GM12891 (cell line): ENCODE measurements around the gene PPIF.

Source experiments
- DNase-seq: peaks from one replicate; pipeline ENCODE4 v3.0.0; 2011; ENCODE audit warnings: low spot score; ENCODE audit not compliant: insufficient read length
- FAIRE-seq: peaks from 2 replicates; lab custom pipeline; 2011; peaks lifted over from hg19 to GRCh38; lab: Jason Lieb, UNC
- PAX5 ChIP-seq: IDR thresholded peaks from 2 replicates; pipeline ENCODE4 v1.6.1; 2011; ENCODE audit warnings: low read length, moderate library complexity, mild to moderate bottlenecking; ENCODE audit not compliant: insufficient read depth, severe bottlenecking
- POLR2A ChIP-seq: IDR thresholded peaks from 2 replicates; pipeline ENCODE4 v1.6.1; 2011; ENCODE audit warnings: low read depth, low read length, control low read depth
- POLR2AphosphoS5 ChIP-seq: IDR thresholded peaks from 2 replicates; pipeline ENCODE4 v1.6.1; 2011; ENCODE audit warnings: low read depth, low read length, control low read depth
- POU2F2 ChIP-seq: IDR thresholded peaks from 2 replicates; pipeline ENCODE4 v1.6.1; 2011; ENCODE audit warnings: low read depth, mild to moderate bottlenecking, control low read depth, low read length, moderate library complexity
- SPI1 ChIP-seq: IDR thresholded peaks from 2 replicates; pipeline ENCODE4 v1.6.1; 2011; ENCODE audit warnings: low read depth, low read length, control low read depth
- TAF1 ChIP-seq: IDR thresholded peaks from 2 replicates; pipeline ENCODE4 v1.6.1; 2011; ENCODE audit warnings: low read depth, low read length, control low read depth

The PPIF gene

DNA sequence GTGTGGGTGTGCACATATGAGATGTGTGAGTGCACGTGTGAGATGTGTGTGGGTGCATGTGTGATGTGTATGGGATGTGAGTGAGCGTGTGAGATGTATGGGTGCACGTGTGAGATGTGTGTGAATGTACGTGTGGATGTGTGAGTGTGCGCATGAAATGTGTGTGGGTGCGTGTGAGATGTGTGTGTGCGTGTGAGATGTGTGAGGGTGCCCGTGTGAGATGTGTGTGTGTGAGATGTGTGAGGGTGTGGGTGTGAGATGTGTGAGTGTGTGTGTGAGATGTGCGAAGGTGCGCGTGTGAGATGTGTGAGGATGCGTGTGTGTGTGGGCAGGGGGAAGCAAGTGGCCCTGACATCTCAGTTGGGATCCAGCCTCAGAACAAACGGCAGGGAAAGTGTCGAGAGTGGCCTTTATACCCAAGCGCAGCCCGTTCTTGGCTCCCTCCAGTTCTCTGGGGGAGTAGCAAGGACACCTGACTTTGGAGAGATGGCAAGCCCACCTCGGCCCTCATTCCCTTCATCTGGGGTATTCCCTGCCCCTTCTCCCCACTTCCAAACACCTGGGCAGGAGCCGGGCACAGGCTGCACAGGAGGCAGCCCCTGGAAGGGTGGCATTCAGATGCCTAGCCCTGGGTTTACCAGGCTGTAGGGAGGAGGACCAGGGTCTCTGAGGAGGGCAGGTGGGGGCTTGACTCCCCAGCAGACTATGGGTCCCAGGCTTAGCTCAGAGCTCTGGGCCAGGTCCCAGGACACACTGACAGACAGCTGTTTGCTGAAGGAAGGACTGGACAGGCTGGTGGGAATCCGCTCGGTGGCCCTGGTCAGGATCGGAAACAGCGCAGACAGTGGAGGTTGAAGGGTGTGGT is 31.6 kb downstream of the PPIF start:
- no peak for DNase-seq
- TF ChIP-seq TAF1 = no peak
- no peak for FAIRE-seq

DNA sequence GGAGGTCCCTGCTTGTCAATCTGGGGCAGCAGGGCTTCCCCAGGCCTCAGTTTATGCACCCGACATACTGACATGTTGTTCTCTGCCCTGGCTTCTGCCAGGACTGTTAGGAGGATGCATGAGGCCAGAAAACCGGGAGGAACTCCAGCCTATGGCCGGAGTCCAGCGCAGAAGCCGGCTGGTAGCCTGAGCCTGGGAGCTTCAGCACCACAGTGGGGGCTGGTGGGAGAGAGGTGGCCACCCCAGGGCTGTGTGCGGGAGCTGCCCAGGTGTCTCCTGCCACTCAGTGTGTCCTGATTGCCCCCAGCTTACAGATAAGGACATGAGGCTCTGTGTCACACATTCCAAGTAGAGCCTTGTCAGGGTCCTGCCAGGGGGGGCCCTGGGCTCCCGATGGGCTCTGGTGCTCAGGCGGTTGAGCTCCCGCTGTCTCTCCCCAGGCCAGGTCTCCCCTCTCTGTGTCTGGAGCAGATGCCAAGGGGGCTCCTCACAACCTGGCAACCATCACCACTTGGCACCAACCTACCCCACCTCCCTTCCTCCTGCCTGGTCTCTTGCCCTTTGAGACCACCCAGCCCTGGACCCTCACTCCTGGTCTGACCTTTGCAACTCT is 32.3 kb downstream of the PPIF start:
- DNase-seq (no peak), FAIRE-seq (no peak)
- TF ChIP-seq POLR2AphosphoS5 (no peak), POLR2A (no peak), TAF1 (no peak)

DNA sequence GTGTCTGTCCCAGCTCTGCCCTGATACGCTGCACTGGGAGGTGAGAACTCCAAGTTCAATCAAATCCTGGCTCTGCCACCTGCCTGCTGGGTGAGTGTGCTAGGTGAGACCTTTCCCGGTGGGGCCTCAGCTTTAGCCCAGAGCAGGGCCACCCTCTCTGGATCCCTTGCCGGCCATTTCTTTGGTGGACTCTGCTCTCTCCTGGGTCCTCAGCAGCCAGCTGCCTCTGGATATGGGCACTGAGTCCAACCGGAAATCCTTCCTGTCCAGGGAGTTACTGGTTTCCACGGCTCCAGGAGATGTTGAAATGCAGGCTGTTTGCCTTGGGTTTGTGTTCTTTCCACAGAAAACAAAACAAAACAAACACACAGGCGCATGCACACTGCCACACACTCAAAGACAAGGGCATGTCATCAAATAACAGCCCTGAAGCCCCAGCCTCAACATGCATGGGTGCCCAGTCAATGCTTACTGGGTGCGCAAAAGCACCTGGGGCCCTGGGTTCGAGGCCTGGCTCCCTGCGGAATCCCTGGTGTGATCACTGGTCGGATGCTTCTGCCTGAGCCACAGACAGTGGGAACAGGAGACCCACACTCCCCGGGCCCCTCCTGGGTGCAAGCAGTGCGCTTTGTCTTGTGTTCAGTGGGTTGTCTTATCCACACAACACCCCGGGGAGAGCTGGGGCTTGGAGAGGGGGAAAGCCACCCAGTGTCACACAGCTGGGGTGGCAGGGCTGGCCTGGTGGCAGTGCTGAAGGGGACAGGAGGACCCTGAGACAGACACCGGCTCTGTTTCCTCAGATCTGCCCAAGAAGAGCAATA is 33.1 kb downstream of the PPIF start:
- DNase-seq (no peak), FAIRE-seq (no peak)
- TF ChIP-seq POLR2A (no peak), SPI1 (no peak), PAX5 (no peak), TAF1 (no peak), POU2F2 (no peak), POLR2AphosphoS5 (no peak)

DNA sequence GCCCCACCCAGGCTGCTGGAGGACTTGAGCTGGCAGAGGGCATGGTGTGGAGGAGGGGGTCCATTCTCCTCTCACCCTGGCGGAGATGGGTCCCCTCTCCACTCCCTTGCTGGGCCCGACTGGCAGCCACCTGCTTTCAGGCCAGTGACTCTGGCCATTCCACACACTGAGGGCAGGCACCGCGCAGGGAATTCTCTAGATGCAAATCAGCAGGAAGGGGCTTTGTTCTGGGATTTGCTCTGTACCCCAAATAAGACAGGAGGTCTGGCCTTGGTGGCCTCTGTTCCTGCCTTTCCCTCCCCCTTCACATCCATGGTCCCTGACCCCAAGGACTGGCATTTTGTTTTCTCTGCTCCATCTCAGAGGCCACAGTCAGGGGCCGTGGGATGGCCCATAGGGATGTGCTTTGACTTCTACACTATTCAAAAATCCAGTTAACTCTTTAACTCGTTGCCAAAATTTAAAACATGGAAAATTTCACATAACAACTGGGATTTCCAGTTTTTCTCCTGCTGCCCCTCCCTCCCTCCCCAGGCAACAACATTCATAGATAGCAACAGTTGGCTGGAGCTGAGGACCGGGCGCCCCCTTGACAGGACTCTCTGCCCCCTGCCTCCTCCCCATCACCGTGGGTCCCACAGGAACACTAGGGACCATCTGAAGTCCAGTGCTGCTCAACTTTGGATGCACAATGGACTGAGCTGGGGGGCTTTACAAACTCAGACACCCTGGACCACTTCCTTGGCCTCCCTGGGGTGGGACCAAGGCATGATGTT is 33.9 kb downstream of the PPIF start:
- TF ChIP-seq POLR2A (no peak), SPI1 (no peak), POLR2AphosphoS5 (no peak), POU2F2 (no peak), PAX5 (no peak), TAF1 (no peak)
- DNase-seq (no peak), FAIRE-seq (no peak)

DNA sequence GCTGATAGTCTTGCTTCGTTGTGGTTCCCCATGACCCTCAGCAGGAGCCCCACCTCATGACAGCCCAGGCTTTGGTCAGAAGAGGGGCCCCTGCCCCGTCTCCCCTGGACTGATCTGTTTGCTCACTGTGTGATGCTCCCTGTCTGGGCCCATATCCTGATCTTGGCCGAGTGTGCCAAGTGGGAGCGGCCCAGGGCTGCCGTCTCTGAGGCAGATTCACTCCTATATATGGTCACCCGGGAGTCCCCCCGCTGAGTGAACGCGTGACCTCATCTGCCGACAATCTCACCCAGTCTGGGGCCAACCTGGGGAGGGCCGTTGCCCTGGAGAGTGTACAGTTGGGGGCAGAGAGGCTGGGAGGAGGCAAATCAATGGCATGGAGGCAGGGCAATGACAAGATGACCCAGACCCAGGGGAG is 34.5 kb downstream of the PPIF start:
- TF ChIP-seq PAX5 (no peak), POU2F2 (no peak), POLR2A (no peak), POLR2AphosphoS5 (no peak), SPI1 (no peak), TAF1 (no peak)
- DNase-seq (no peak), FAIRE-seq (no peak)

DNA sequence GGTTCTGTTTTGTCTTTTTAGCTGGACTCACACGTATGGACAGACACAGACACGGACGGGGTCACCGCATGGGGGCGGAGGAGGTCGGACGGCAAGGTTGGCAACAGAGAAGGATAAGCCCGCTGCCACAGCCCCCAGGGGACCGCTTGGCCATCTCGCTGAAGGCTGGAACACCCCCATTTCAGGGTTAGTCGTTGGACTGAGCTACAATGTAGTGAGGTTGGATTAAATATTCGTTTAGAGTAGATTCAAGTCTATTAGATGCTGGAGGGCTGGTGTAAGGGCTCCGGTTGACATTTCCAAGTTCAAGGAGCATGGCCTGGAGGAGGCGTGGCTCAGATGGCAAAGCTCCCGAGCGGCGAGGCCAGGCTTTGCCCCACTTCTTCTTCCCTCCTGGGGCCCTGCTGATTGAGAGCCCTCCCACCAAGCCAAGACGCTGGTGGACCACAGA is 35.2 kb downstream of the PPIF start:
- no peak for TF ChIP-seq PAX5
- no peak for TF ChIP-seq POLR2AphosphoS5
- no peak for TF ChIP-seq SPI1
- TF ChIP-seq TAF1 = no peak
- TF ChIP-seq POU2F2 = no peak
- TF ChIP-seq POLR2A = no peak
- FAIRE-seq (no peak), DNase-seq (no peak)

DNA sequence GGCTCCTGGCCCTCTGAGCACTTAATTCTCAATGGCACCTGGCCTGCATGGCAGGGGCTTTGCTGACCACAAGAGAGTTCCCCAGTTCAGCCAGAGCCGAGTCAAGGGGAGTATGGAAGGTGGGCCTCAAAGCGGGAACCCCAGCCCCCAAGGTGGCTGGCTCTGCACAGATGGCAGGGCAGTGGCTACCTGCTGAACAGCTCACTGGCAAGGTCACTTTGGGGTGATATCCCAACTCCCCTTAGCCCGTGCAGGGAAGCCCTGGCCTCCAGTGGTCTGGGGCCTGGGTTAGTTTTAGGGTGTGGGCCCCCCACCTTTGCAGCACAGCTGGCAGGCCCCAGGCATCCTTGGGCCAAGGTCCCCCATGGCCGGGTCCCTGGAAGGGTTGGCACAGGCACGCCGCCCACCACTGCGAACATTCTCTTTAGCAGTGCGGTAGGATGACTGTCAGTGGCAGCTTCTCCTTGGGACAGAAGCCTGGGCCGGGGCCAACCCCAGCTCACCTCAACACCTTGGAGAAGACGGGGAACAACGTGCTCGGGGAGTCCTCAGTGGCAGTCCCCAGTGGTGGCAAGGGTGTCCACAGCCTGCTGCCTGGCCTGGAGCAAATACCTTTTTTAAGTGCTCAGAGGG is 36.8 kb downstream of the PPIF start:
- FAIRE-seq (no peak), DNase-seq (no peak)
- TF ChIP-seq TAF1 = no peak
- no peak for TF ChIP-seq SPI1
- TF ChIP-seq POLR2A = no peak
- no peak for TF ChIP-seq POLR2AphosphoS5
- no peak for TF ChIP-seq PAX5
- no peak for TF ChIP-seq POU2F2

DNA sequence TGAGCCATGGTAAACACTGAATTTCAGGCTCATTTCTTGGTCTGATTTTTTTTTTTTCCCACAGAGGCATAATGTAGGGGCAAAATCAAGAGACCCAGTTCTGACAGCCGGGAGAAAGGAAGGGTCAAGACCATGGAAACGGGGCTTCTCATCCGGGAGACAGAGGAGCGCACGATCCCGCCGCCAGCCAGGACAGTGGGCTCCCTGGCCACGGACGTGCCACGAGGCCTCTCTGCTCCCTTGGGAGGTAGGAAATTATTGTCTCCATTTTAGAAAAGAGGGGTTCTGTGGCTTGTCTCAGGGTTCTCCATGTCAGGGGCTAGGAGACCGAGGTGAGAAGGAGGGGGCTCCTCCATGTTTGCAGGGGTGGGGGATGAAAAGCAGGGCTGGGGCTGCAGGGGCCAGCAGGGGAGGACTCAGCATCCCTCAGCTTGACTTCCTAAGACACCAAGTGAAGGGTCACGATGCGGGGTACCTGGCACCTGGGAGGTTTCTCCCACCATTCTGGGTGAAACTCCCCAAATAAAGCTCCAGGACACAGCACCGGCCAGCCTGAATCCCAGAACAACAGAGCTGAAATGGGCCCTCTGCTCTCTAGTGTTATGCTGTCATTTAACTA is 37.6 kb downstream of the PPIF start:
- TF ChIP-seq POLR2AphosphoS5 (no peak), POLR2A (no peak), POU2F2 (no peak), SPI1 (no peak)
- FAIRE-seq (no peak), DNase-seq (no peak)
